Measurements from ENCODE around the gene TMEM165.

The TMEM165 gene

DNA sequence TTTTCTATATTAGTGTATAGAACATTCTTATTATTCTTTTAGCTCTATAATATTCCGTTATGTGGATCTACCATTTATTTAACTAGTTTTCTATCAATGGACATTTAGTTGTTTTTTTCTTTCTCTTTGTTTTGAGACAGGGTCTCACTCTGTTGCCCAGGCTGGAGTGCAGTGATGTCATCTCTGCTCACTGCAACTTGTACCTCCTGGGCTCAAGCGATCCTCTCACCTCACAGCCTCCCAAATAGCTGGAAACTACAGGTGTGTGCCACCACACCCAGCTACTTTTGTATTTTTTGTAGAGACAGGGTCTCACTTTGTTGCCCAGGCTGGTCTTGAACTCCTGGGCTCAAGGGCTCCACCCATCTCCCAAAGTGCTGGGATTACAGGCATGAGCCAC is 10.8 kb downstream of the TMEM165 start:
- Mint-ChIP-seq H3K9me3 (no peaks in the 10 kb centered on the region), H3K4me3 (no peak overlapping the region), H3K27me3 (ENCODE audit: low read depth) (no peaks in the 10 kb centered on the region), H3K27ac (no peak overlapping the region), H3K36me3 (ENCODE audit: low read depth) (peaks cover 41% of the 10 kb centered on the region), H3K4me1 (peaks cover 12% of the 10 kb centered on the region)
- TF ChIP-seq, protein P1, sequence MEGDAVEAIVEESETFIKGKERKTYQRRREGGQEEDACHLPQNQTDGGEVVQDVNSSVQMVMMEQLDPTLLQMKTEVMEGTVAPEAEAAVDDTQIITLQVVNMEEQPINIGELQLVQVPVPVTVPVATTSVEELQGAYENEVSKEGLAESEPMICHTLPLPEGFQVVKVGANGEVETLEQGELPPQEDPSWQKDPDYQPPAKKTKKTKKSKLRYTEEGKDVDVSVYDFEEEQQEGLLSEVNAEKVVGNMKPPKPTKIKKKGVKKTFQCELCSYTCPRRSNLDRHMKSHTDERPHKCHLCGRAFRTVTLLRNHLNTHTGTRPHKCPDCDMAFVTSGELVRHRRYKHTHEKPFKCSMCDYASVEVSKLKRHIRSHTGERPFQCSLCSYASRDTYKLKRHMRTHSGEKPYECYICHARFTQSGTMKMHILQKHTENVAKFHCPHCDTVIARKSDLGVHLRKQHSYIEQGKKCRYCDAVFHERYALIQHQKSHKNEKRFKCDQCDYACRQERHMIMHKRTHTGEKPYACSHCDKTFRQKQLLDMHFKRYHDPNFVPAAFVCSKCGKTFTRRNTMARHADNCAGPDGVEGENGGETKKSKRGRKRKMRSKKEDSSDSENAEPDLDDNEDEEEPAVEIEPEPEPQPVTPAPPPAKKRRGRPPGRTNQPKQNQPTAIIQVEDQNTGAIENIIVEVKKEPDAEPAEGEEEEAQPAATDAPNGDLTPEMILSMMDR (IDR thresholded peaks at IDR 0.05; ENCODE audit: unreplicated experiment in 3 of 3), result no peak

- Mint-ChIP-seq H3K4me3 (no peak overlapping the region), H3K27ac (no peak overlapping the region), H3K27me3 (ENCODE audit: low read depth) (no peaks in the 10 kb centered on the region), H3K36me3 (ENCODE audit: low read depth) (peaks cover 46% of the 10 kb centered on the region), H3K4me1 (peaks cover 12% of the 10 kb centered on the region), H3K9me3 (no peaks in the 10 kb centered on the region)
- TF ChIP-seq, protein P1 (IDR thresholded peaks at IDR 0.05; ENCODE audit: unreplicated experiment in 3 of 3), result no peak
Observed at GRCh38 chr4:55407119-55407518, 11.4 kb downstream of the TMEM165 start.

DNA sequence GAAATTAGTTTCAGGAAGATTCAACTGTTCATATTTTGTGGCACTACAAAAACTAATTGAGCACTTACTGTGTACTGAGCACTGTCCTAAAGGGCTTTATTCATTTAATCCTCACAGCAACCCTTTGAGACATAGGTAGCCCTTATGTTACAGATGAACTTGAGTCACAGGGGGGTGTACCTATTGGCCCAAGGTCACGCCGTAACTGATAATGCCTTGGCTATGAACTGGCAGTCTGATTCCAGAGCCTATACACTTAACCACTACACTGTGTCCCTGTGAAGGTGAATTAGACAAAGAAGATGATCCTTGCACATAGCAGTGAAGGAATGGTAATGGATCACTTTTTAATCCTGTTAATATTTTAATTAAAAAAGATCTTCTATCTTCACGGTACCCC is 12.0 kb downstream of the TMEM165 start:
- Mint-ChIP-seq H3K9me3 (no peaks in the 10 kb centered on the region), H3K36me3 (ENCODE audit: low read depth) (peaks cover 46% of the 10 kb centered on the region), H3K27me3 (ENCODE audit: low read depth) (no peaks in the 10 kb centered on the region), H3K4me3 (no peak overlapping the region), H3K4me1 (peaks cover 12% of the 10 kb centered on the region), H3K27ac (no peak overlapping the region)
- TF ChIP-seq, protein P1 (IDR thresholded peaks at IDR 0.05; ENCODE audit: unreplicated experiment in 3 of 3), result no peak

GRCh38 chr4:55409468-55410171 is 13.9 kb downstream of the TMEM165 start:
- TF ChIP-seq, protein P1 (IDR thresholded peaks at IDR 0.05; ENCODE audit: unreplicated experiment in 3 of 3), result no peak
- Mint-ChIP-seq H3K4me1 (peaks cover 12% of the 10 kb centered on the region), H3K36me3 (ENCODE audit: low read depth) (peaks cover 34% of the 10 kb centered on the region), H3K9me3 (no peaks in the 10 kb centered on the region), H3K4me3 (no peak overlapping the region), H3K27me3 (ENCODE audit: low read depth) (no peaks in the 10 kb centered on the region), H3K27ac (peak overlapping the region in 2 of 3 experiments; percentile 3 to 8)

- H3K27ac Mint-ChIP-seq, result peak overlapping the region in 1 of 3 experiments; percentile 72
- TF ChIP-seq, protein P1 (IDR thresholded peaks at IDR 0.05; ENCODE audit: unreplicated experiment in 3 of 3), result no peak
Observed at GRCh38 chr4:55410431-55410830, 14.7 kb downstream of the TMEM165 start.

GRCh38 chr4:55411621-55412020 is 15.9 kb downstream of the TMEM165 start:
- H3K27me3 Mint-ChIP-seq (ENCODE audit: low read depth), result no peaks in the 10 kb centered on the region
- H3K4me1 Mint-ChIP-seq, result peaks cover 12% of the 10 kb centered on the region
- no peak overlapping the region for H3K4me3 Mint-ChIP-seq
- H3K36me3 Mint-ChIP-seq (ENCODE audit: low read depth), result peaks cover 27% of the 10 kb centered on the region
- no peaks in the 10 kb centered on the region for H3K9me3 Mint-ChIP-seq
- no peak overlapping the region for H3K27ac Mint-ChIP-seq
- TF ChIP-seq, protein P1 (IDR thresholded peaks at IDR 0.05; ENCODE audit: unreplicated experiment in 3 of 3), result no peak

More at GRCh38 chr4:55410431-55410830, 14.7 kb downstream of the TMEM165 start:
- Mint-ChIP-seq H3K4me3 (no peak overlapping the region), H3K4me1 (peaks cover 12% of the 10 kb centered on the region), H3K27me3 (ENCODE audit: low read depth) (no peaks in the 10 kb centered on the region), H3K36me3 (ENCODE audit: low read depth) (peaks cover 35% of the 10 kb centered on the region), H3K9me3 (no peaks in the 10 kb centered on the region)
